Measurements from ENCODE around the gene VPS37B.

Gene VPS37B

DNA sequence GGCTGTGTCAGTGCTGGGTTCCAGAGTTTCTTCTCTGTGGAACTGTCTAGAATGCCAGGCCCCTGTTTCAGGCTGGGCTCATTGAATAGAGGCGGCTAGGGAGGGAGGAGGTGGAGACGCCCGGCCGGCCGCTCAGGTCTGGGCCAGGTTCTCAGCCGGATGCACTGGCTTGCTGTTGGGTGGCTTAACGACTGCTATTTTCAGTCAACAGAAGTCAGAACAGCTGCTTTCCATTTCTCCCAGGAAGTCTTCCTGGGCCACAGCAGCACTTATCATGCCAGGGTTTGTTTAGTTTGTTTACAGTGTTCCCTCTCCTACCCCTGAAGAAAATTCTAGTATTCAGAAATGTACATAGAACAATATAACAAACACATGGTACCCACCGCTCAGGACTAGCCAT is 26.0 kb upstream of the VPS37B start (continued):
- TF ChIP-seq ZBTB11 (tag by site-specific recombination; conservative IDR thresholded peaks at IDR 0.05; ENCODE audit: low read depth) = no peak
- TF ChIP-seq TRIM28 (IDR thresholded peaks at IDR 0.05; ENCODE audit: borderline replicate concordance, low read length) = no peak
- TF ChIP-seq, protein P1, sequence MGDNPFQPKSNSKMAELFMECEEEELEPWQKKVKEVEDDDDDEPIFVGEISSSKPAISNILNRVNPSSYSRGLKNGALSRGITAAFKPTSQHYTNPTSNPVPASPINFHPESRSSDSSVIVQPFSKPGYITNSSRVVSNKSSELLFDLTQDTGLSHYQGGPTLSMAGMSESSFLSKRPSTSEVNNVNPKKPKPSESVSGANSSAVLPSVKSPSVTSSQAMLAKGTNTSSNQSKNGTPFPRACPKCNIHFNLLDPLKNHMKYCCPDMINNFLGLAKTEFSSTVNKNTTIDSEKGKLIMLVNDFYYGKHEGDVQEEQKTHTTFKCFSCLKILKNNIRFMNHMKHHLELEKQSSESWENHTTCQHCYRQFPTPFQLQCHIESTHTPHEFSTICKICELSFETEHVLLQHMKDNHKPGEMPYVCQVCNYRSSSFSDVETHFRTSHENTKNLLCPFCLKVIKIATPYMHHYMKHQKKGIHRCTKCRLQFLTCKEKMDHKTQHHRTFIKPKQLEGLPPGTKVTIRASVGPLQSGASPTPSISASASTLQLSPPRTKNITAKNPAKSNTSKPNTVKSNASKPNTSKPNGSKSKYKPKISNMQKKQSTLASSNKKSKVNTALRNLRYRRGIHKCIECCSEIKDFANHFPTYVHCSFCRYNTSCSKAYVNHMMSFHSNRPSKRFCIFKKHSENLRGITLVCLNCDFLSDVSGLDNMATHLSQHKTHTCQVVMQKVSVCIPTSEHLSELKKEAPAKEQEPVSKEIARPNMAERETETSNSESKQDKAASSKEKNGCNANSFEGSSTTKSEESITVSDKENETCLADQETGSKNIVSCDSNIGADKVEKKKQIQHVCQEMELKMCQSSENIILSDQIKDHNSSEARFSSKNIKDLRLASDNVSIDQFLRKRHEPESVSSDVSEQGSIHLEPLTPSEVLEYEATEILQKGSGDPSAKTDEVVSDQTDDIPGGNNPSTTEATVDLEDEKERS (tag by site-specific recombination; IDR thresholded peaks at IDR 0.05) = no peak
- TF ChIP-seq ZBTB8A (tag by site-specific recombination; IDR thresholded peaks at IDR 0.05) = no peak

DNA sequence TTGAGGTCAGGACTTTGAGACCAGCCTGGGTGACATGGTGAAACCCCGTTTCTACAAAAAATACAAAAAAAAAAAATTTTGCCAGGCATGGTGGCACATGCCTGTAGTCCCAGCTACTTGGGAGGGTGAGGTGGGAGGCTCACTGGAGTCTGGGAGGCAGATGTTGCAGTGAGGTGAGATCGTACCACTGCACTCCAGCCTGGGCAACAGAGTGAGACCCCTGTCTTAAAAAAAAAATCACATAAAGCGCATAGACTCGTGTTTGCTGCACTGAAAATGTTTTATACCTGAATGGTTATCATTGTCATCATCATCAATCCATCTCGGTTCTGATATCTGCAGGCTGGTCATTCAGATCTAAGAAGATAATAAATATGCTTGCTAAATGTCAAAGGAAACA is 24.8 kb upstream of the VPS37B start:
- Histone ChIP-seq H3K27ac (ENCODE audit: extremely low read depth, low read depth, low read length) (no peak overlapping the region), H3K4me3 (ENCODE audit: low read depth, low read length) (no peak overlapping the region), H3K36me3 (ENCODE audit: control insufficient read depth in 2 of 2, insufficient read depth in 1 of 2, low read length in 2 of 2) (no peaks in the 10 kb centered on the region), H3K4me1 (ENCODE audit: control insufficient read depth, insufficient read depth, low read length) (no peaks in the 10 kb centered on the region), H3K9me3 (ENCODE audit: control insufficient read depth, insufficient read depth, low read depth, low read length) (no peaks in the 10 kb centered on the region)
- ChIA-PET CTCF (no interaction called here), POLR2A (no interaction called here)
- TF ChIP-seq ZNF571 (tag by site-specific recombination; IDR thresholded peaks at IDR 0.05) = no peak
- TF ChIP-seq, protein P2, sequence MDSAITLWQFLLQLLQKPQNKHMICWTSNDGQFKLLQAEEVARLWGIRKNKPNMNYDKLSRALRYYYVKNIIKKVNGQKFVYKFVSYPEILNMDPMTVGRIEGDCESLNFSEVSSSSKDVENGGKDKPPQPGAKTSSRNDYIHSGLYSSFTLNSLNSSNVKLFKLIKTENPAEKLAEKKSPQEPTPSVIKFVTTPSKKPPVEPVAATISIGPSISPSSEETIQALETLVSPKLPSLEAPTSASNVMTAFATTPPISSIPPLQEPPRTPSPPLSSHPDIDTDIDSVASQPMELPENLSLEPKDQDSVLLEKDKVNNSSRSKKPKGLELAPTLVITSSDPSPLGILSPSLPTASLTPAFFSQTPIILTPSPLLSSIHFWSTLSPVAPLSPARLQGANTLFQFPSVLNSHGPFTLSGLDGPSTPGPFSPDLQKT (IDR thresholded peaks at IDR 0.05; ENCODE audit: borderline replicate concordance, low read depth, low read length) = no peak
- TF ChIP-seq ZNF544 (tag by site-specific recombination; IDR thresholded peaks at IDR 0.05) = no peak
- no peak for TF ChIP-seq ZNF23 (tag by site-specific recombination; IDR thresholded peaks at IDR 0.05; ENCODE audit: borderline replicate concordance)
- TF ChIP-seq, protein P3, sequence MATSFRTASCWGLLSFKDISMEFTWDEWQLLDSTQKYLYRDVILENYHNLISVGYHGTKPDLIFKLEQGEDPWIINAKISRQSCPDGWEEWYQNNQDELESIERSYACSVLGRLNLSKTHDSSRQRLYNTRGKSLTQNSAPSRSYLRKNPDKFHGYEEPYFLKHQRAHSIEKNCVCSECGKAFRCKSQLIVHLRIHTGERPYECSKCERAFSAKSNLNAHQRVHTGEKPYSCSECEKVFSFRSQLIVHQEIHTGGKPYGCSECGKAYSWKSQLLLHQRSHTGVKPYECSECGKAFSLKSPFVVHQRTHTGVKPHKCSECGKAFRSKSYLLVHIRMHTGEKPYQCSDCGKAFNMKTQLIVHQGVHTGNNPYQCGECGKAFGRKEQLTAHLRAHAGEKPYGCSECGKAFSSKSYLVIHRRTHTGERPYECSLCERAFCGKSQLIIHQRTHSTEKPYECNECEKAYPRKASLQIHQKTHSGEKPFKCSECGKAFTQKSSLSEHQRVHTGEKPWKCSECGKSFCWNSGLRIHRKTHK (tag by site-specific recombination; IDR thresholded peaks at IDR 0.05) = no peak
- TF ChIP-seq MZF1 (tag by site-specific recombination; IDR thresholded peaks at IDR 0.05; ENCODE audit: borderline replicate concordance) = no peak
- TF ChIP-seq, protein P4, sequence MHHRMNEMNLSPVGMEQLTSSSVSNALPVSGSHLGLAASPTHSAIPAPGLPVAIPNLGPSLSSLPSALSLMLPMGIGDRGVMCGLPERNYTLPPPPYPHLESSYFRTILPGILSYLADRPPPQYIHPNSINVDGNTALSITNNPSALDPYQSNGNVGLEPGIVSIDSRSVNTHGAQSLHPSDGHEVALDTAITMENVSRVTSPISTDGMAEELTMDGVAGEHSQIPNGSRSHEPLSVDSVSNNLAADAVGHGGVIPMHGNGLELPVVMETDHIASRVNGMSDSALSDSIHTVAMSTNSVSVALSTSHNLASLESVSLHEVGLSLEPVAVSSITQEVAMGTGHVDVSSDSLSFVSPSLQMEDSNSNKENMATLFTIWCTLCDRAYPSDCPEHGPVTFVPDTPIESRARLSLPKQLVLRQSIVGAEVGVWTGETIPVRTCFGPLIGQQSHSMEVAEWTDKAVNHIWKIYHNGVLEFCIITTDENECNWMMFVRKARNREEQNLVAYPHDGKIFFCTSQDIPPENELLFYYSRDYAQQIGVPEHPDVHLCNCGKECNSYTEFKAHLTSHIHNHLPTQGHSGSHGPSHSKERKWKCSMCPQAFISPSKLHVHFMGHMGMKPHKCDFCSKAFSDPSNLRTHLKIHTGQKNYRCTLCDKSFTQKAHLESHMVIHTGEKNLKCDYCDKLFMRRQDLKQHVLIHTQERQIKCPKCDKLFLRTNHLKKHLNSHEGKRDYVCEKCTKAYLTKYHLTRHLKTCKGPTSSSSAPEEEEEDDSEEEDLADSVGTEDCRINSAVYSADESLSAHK (tag by site-specific recombination; IDR thresholded peaks at IDR 0.05) = no peak
- peak; percentile 57; the same call in 1 of the 2 replicates for TF ChIP-seq ZNF121 (tag by site-specific recombination; IDR thresholded peaks at IDR 0.05)

Measured in HEK293 (cell line).